NK-92 (cell line): Measurements from ENCODE around the gene TOM1L2.
A peak's percentile ranks its signal among the peaks of the same experiment; 100 is the strongest.

Experiments used
- DNase-seq: peaks from one replicate; lab custom pipeline; 2025; ENCODE audit not compliant: unreplicated experiment; lab: John Stamatoyannopoulos, UW

TOM1L2 gene

GRCh38 chr17:17972126-17972951 is at the start of gene TOM1L2, which contains the start of gene DRC3:
Gene TOM1L2, minus strand, starts transcription at chr17:17972400. Its CDS starts 87 bp downstream, at chr17:17972313.
Gene DRC3, plus strand, starts transcription at chr17:17972862. Its CDS starts 4,737 bp downstream, at chr17:17977599.
- DNase-seq = peak; percentile 99

GRCh38 chr17:18021372-18021771 is 49.2 kb upstream of the TOM1L2 start:
- no peak for DNase-seq

GRCh38 chr17:18020971-18021370 is 48.8 kb upstream of the TOM1L2 start:
- no peak for DNase-seq

GRCh38 chr17:18019838-18020154 is 47.6 kb upstream of the TOM1L2 start:
- DNase-seq = no peak

GRCh38 chr17:18018411-18018921 is 46.3 kb upstream of the TOM1L2 start:
- no peak for DNase-seq

- no peak for DNase-seq
Observed at GRCh38 chr17:18017958-18018357, 45.8 kb upstream of the TOM1L2 start.

- DNase-seq = no peak
Observed at GRCh38 chr17:18016426-18016825, 44.2 kb upstream of the TOM1L2 start.

GRCh38 chr17:18015593-18015992 is 43.4 kb upstream of the TOM1L2 start:
- DNase-seq = no peak

GRCh38 chr17:18014006-18014405 is 41.8 kb upstream of the TOM1L2 start:
- no peak for DNase-seq

GRCh38 chr17:18011286-18011685 is 39.1 kb upstream of the TOM1L2 start:
- DNase-seq = no peak

- no peak for DNase-seq
Observed at GRCh38 chr17:18009609-18010420, 37.6 kb upstream of the TOM1L2 start.

GRCh38 chr17:18008496-18009268 is 36.5 kb upstream of the TOM1L2 start:
- no peak for DNase-seq

GRCh38 chr17:18006495-18007239 is 34.5 kb upstream of the TOM1L2 start:
- DNase-seq = no peak

- DNase-seq = no peak
Observed at GRCh38 chr17:18005496-18005895, 33.3 kb upstream of the TOM1L2 start.

GRCh38 chr17:18004884-18005305 is 32.7 kb upstream of the TOM1L2 start:
- no peak for DNase-seq

- DNase-seq = no peak
Observed at GRCh38 chr17:18004345-18004744, 32.1 kb upstream of the TOM1L2 start.

- DNase-seq = no peak
Observed at GRCh38 chr17:18002171-18002570, 30.0 kb upstream of the TOM1L2 start.

- no peak for DNase-seq
Observed at GRCh38 chr17:18000030-18000408, 27.8 kb upstream of the TOM1L2 start.

- no peak for DNase-seq
Observed at GRCh38 chr17:17999364-18000029, 27.3 kb upstream of the TOM1L2 start.

GRCh38 chr17:17998934-17999333 is 26.7 kb upstream of the TOM1L2 start:
- DNase-seq = no peak
